HEK293 (cell line): Measurements from ENCODE around the gene BRPF1.

Experiments used
- CTCF ChIA-PET: fragments of 350-600 bp; formaldehyde crosslinking; extraction: SDS; loops from one replicate; lab custom pipeline; 2021; ENCODE audit warnings: antibody characterized with exemption; lab: Yijun Ruan, JAX
- POLR2A ChIA-PET: fragments of 300-600 bp; formaldehyde crosslinking; extraction: SDS; loops from one replicate; lab custom pipeline; 2020; ENCODE audit warnings: antibody characterized with exemption, inconsistent platforms; lab: Yijun Ruan, JAX
- H3K27ac ChIP-seq: fragments of 200-500 bp; sonication (Bioruptor generic); 2 replicates; pipeline ENCODE4 v1.5.1; 2014; ENCODE audit warnings: low read depth, low read length, control low read depth, inconsistent platforms; ENCODE audit errors: extremely low read depth
- H3K36me3 ChIP-seq, 2 experiments: fragments of 200-500 bp in 1 of 2; sonication (Bioruptor generic) in 1 of 2; 1 replicate in 1 of 2; 2 replicates in 1 of 2; pipeline ENCODE4 v1.5.1; 2014 to 2017; ENCODE audit warnings: inconsistent platforms in 2 of 2, low read length in 2 of 2; ENCODE audit not compliant: control insufficient read depth in 2 of 2, insufficient read depth in 1 of 2
- H3K4me1 ChIP-seq: fragments of 200-500 bp; sonication (Bioruptor generic); 2 replicates; pipeline ENCODE4 v1.5.1; 2014; ENCODE audit warnings: mild to moderate bottlenecking, low read length, inconsistent platforms; ENCODE audit not compliant: control insufficient read depth, insufficient read depth
- H3K4me3 ChIP-seq: 2 replicates; pipeline ENCODE4 v1.5.1; 2011; ENCODE audit warnings: low read depth, mild to moderate bottlenecking, control low read depth, low read length, moderate library complexity
- H3K9me3 ChIP-seq: fragments of 200-500 bp; sonication (Bioruptor generic); 2 replicates; pipeline ENCODE4 v1.5.1; 2014; ENCODE audit warnings: low read depth, low read length, inconsistent platforms; ENCODE audit not compliant: control insufficient read depth, insufficient read depth
- PRDM2 ChIP-seq: fragments of 450-650 bp; formaldehyde crosslinking; IDR thresholded peaks from 2 replicates; pipeline ENCODE4 v1.5.1; 2016; ENCODE audit warnings: missing biosample characterization, missing genetic modification characterization, borderline replicate concordance
- ZNF157 ChIP-seq: fragments of 450-650 bp; formaldehyde crosslinking; IDR thresholded peaks from 2 replicates; pipeline ENCODE4 v1.5.1; 2016; ENCODE audit warnings: missing biosample characterization, missing genetic modification characterization
- ZNF16 ChIP-seq: fragments of 450-650 bp; formaldehyde crosslinking; IDR thresholded peaks from 2 replicates; pipeline ENCODE4 v1.5.1; 2016; ENCODE audit warnings: low read depth, missing biosample characterization, missing genetic modification characterization
- ZNF324 ChIP-seq: fragments of 450-650 bp; formaldehyde crosslinking; IDR thresholded peaks from 2 replicates; pipeline ENCODE4 v1.5.1; 2016; ENCODE audit warnings: missing biosample characterization, missing genetic modification characterization
- ZNF394 ChIP-seq: fragments of 450-650 bp; formaldehyde crosslinking; IDR thresholded peaks from 2 replicates; pipeline ENCODE4 v1.5.1; 2016; ENCODE audit warnings: missing biosample characterization, missing genetic modification characterization, mild to moderate bottlenecking, moderate library complexity, borderline replicate concordance
- ZNF423 ChIP-seq: fragments of 450-650 bp; formaldehyde crosslinking; IDR thresholded peaks from 2 replicates; pipeline ENCODE4 v1.5.1; 2016; ENCODE audit warnings: missing biosample characterization, missing genetic modification characterization
- ZNF433 ChIP-seq: fragments of 450-650 bp; formaldehyde crosslinking; IDR thresholded peaks from 2 replicates; pipeline ENCODE4 v1.5.1; 2016; ENCODE audit warnings: missing biosample characterization, missing genetic modification characterization, low read depth
- ZNF501 ChIP-seq: fragments of 450-650 bp; formaldehyde crosslinking; IDR thresholded peaks from 2 replicates; pipeline ENCODE4 v1.5.1; 2016; ENCODE audit warnings: missing biosample characterization, missing genetic modification characterization
- ZNF518A ChIP-seq: fragments of 450-650 bp; formaldehyde crosslinking; conservative IDR thresholded peaks from 2 replicates; pipeline ENCODE4 v1.5.1; 2016; ENCODE audit warnings: low read depth, missing biosample characterization, missing genetic modification characterization
- ZNF645 ChIP-seq: fragments of 450-650 bp; formaldehyde crosslinking; IDR thresholded peaks from 2 replicates; pipeline ENCODE4; 2016; ENCODE audit warnings: missing biosample characterization, missing genetic modification characterization
- ZSCAN23 ChIP-seq: fragments of 450-650 bp; formaldehyde crosslinking; IDR thresholded peaks from 2 replicates; pipeline ENCODE4 v1.5.1; 2016; ENCODE audit warnings: missing biosample characterization, missing genetic modification characterization
- TF ChIP-seq, protein P1 (sequence below): fragments of 450-650 bp; formaldehyde crosslinking; IDR thresholded peaks from 2 replicates; pipeline ENCODE4 v1.5.1; 2016; ENCODE audit warnings: missing biosample characterization, missing genetic modification characterization
- TF ChIP-seq, protein P2 (sequence below): fragments of 450-650 bp; formaldehyde crosslinking; IDR thresholded peaks from 2 replicates; pipeline ENCODE4 v1.5.1; 2016; ENCODE audit warnings: missing biosample characterization, missing genetic modification characterization
- TF ChIP-seq, protein P3 (sequence below): fragments of 450-650 bp; formaldehyde crosslinking; IDR thresholded peaks from 2 replicates; pipeline ENCODE4 v1.5.1; 2017; ENCODE audit warnings: missing biosample characterization, missing genetic modification characterization

BRPF1 gene

DNA sequence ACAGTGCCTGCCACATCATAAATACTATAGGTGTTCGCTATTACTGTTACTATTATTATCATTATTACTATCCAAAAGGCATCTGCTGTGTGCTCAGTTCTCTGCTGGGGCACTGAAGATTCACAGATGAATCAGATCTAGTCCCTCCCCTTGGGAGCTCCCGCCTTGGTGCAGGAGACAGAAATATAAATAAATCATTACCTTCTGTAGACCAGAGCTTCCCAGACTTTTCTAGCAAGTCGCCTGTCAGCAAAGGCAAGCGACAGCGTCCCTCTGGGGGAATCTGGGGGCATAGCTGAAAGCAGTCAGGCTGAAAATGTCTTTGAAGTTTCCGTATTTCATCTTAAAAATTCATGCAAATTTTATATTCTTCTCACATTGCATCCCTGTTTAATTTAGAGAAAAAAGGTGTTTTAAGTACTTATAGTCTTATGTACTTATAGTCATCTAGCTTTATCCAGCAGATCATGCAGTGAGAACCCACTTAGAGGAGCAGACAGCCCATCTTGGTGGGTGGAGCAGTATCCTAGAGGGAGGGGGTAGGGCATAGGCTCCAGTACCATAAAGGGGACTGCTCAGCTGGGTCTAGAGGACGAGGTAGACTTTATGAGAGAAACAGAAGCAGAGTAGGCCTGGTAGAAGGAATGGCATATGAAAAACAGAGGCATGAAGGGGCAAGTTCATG lies 10.4 kb upstream of the BRPF1 start:
- TF ChIP-seq, protein P1, sequence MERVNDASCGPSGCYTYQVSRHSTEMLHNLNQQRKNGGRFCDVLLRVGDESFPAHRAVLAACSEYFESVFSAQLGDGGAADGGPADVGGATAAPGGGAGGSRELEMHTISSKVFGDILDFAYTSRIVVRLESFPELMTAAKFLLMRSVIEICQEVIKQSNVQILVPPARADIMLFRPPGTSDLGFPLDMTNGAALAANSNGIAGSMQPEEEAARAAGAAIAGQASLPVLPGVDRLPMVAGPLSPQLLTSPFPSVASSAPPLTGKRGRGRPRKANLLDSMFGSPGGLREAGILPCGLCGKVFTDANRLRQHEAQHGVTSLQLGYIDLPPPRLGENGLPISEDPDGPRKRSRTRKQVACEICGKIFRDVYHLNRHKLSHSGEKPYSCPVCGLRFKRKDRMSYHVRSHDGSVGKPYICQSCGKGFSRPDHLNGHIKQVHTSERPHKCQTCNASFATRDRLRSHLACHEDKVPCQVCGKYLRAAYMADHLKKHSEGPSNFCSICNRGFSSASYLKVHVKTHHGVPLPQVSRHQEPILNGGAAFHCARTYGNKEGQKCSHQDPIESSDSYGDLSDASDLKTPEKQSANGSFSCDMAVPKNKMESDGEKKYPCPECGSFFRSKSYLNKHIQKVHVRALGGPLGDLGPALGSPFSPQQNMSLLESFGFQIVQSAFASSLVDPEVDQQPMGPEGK (tag by site-specific recombination), result no peak
- TF ChIP-seq PRDM2 (tag by site-specific recombination), result no peak
- TF ChIP-seq ZNF501 (tag by site-specific recombination), result no peak
- no peak for TF ChIP-seq ZNF518A (tag by site-specific recombination)
- TF ChIP-seq ZNF324, result no peak
- TF ChIP-seq, all 188 proteins: peak for 0
- H3K4me1 ChIP-seq, result no peaks in the 10 kb centered on the region
- H3K27ac ChIP-seq, result no peak overlapping the region
- POLR2A ChIA-PET, result interaction anchor here (0.7 to 2.0 kb wide), 4 partner anchors 10 to 555 kb away, joined by 3 to 4 read pairs (median 4); partner anchors contain the start of genes ARPC4, BRPF1, OGG1 and TADA3
- CTCF ChIA-PET, result interaction anchor here (0.7 to 1.4 kb wide), 4 partner anchors 128 to 220 kb away, joined by 3 to 6 read pairs (median 3); no protein-coding TSS in a partner anchor
- no peaks in the 10 kb centered on the region for H3K9me3 ChIP-seq
- H3K4me3 ChIP-seq, result no peak overlapping the region
- no peaks in the 10 kb centered on the region for H3K36me3 ChIP-seq

GRCh38 chr3:9721700-9722060 lies 9.9 kb upstream of the BRPF1 start:
- Histone ChIP-seq H3K9me3 (no peaks in the 10 kb centered on the region), H3K4me3 (no peak overlapping the region), H3K27ac (no peak overlapping the region), H3K4me1 (no peaks in the 10 kb centered on the region), H3K36me3 (no peaks in the 10 kb centered on the region)
- POLR2A ChIA-PET, result interaction anchor here (0.5 to 2.0 kb wide), 4 partner anchors 9 to 554 kb away, joined by 4 read pairs; partner anchors contain the start of genes BRPF1 and OGG1
- CTCF ChIA-PET, result interaction anchor here (0.6 to 0.8 kb wide), 2 partner anchors 212 to 218 kb away, joined by 5 to 6 read pairs; partner anchors contain the start of gene CRELD1
- TF ChIP-seq ZNF157 (tag by site-specific recombination) (no peak), ZNF433 (no peak), ZNF394 (no peak), ZSCAN23 (tag by site-specific recombination) (no peak), ZNF645 (tag by site-specific recombination) (no peak), ZNF423 (no peak), ZNF16 (tag by site-specific recombination) (no peak)
- TF ChIP-seq, protein P2, sequence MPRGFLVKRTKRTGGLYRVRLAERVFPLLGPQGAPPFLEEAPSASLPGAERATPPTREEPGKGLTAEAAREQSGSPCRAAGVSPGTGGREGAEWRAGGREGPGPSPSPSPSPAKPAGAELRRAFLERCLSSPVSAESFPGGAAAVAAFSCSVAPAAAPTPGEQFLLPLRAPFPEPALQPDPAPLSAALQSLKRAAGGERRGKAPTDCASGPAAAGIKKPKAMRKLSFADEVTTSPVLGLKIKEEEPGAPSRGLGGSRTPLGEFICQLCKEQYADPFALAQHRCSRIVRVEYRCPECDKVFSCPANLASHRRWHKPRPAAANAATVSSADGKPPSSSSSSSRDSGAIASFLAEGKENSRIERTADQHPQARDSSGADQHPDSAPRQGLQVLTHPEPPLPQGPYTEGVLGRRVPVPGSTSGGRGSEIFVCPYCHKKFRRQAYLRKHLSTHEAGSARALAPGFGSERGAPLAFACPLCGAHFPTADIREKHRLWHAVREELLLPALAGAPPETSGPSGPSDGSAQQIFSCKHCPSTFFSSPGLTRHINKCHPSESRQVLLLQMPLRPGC, result no peak
- TF ChIP-seq, protein P3, sequence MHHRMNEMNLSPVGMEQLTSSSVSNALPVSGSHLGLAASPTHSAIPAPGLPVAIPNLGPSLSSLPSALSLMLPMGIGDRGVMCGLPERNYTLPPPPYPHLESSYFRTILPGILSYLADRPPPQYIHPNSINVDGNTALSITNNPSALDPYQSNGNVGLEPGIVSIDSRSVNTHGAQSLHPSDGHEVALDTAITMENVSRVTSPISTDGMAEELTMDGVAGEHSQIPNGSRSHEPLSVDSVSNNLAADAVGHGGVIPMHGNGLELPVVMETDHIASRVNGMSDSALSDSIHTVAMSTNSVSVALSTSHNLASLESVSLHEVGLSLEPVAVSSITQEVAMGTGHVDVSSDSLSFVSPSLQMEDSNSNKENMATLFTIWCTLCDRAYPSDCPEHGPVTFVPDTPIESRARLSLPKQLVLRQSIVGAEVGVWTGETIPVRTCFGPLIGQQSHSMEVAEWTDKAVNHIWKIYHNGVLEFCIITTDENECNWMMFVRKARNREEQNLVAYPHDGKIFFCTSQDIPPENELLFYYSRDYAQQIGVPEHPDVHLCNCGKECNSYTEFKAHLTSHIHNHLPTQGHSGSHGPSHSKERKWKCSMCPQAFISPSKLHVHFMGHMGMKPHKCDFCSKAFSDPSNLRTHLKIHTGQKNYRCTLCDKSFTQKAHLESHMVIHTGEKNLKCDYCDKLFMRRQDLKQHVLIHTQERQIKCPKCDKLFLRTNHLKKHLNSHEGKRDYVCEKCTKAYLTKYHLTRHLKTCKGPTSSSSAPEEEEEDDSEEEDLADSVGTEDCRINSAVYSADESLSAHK (tag by site-specific recombination), result no peak
